ENCODE results near the gene SPIRE2.

SPIRE2 gene

DNA sequence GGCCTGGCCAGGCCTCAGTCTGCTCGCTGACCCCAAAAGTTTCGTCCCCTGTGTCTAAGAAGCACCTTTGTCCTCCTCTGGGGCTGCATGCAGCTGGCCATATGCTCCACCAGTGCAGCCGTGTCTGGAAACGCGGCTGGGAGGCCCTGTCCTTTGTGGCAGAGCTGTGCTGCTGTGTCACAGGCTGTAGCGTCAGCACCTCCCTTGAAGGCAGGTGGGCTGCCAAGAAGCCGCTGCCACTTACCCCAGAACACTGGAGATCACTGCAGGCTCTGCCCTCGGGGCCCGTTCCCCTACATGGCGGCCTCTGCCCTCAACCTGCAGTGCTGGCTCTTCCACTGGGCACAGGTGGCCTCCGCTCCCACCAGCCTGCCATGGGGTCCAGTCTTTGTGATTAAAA lies 74.7 kb downstream of the SPIRE2 start:
- Histone ChIP-seq H3K4me3 (replicated peaks; ENCODE audit: low read depth, low read length) (no peak overlapping the region), H3K36me3 (ENCODE audit: control insufficient read depth, insufficient read depth, low read length) (peaks cover 35% of the 10 kb centered on the region), H3K27me3 (replicated peaks; ENCODE audit: control insufficient read depth, insufficient read depth, low read length) (no peaks in the 10 kb centered on the region)
- DNase-seq (ENCODE audit: extremely low read depth, insufficient read length): no peak
- TF ChIP-seq, protein P1, sequence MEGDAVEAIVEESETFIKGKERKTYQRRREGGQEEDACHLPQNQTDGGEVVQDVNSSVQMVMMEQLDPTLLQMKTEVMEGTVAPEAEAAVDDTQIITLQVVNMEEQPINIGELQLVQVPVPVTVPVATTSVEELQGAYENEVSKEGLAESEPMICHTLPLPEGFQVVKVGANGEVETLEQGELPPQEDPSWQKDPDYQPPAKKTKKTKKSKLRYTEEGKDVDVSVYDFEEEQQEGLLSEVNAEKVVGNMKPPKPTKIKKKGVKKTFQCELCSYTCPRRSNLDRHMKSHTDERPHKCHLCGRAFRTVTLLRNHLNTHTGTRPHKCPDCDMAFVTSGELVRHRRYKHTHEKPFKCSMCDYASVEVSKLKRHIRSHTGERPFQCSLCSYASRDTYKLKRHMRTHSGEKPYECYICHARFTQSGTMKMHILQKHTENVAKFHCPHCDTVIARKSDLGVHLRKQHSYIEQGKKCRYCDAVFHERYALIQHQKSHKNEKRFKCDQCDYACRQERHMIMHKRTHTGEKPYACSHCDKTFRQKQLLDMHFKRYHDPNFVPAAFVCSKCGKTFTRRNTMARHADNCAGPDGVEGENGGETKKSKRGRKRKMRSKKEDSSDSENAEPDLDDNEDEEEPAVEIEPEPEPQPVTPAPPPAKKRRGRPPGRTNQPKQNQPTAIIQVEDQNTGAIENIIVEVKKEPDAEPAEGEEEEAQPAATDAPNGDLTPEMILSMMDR (IDR thresholded peaks at IDR 0.05; ENCODE audit: insufficient read depth, low read length, poor library complexity, severe bottlenecking): no peak

GRCh38 chr16:89903908-89904515 lies 75.7 kb downstream of the SPIRE2 start:
- H3K36me3 ChIP-seq (ENCODE audit: control insufficient read depth, insufficient read depth, low read length): peaks cover 33% of the 10 kb centered on the region
- TF ChIP-seq, protein P1 (IDR thresholded peaks at IDR 0.05; ENCODE audit: insufficient read depth, low read length, poor library complexity, severe bottlenecking): no peak
- H3K4me3 ChIP-seq (replicated peaks; ENCODE audit: low read depth, low read length): no peak overlapping the region
- no peak for DNase-seq (ENCODE audit: extremely low read depth, insufficient read length)
- H3K27me3 ChIP-seq (replicated peaks; ENCODE audit: control insufficient read depth, insufficient read depth, low read length): no peaks in the 10 kb centered on the region

- H3K36me3 ChIP-seq (ENCODE audit: control insufficient read depth, insufficient read depth, low read length): peaks cover 36% of the 10 kb centered on the region
- TF ChIP-seq, protein P1 (IDR thresholded peaks at IDR 0.05; ENCODE audit: insufficient read depth, low read length, poor library complexity, severe bottlenecking): no peak
- no peak for DNase-seq (ENCODE audit: extremely low read depth, insufficient read length)
- H3K27me3 ChIP-seq (replicated peaks; ENCODE audit: control insufficient read depth, insufficient read depth, low read length): no peaks in the 10 kb centered on the region
- H3K4me3 ChIP-seq (replicated peaks; ENCODE audit: low read depth, low read length): no peak overlapping the region
These were observed 76.6 kb downstream of the SPIRE2 start for GRCh38 chr16:89904606-89905510.

GRCh38 chr16:89905511-89906139 lies 77.3 kb downstream of the SPIRE2 start:
- H3K36me3 ChIP-seq (ENCODE audit: control insufficient read depth, insufficient read depth, low read length): peaks cover 38% of the 10 kb centered on the region
- TF ChIP-seq, protein P1 (IDR thresholded peaks at IDR 0.05; ENCODE audit: insufficient read depth, low read length, poor library complexity, severe bottlenecking): no peak
- DNase-seq (ENCODE audit: extremely low read depth, insufficient read length): no peak

DNA sequence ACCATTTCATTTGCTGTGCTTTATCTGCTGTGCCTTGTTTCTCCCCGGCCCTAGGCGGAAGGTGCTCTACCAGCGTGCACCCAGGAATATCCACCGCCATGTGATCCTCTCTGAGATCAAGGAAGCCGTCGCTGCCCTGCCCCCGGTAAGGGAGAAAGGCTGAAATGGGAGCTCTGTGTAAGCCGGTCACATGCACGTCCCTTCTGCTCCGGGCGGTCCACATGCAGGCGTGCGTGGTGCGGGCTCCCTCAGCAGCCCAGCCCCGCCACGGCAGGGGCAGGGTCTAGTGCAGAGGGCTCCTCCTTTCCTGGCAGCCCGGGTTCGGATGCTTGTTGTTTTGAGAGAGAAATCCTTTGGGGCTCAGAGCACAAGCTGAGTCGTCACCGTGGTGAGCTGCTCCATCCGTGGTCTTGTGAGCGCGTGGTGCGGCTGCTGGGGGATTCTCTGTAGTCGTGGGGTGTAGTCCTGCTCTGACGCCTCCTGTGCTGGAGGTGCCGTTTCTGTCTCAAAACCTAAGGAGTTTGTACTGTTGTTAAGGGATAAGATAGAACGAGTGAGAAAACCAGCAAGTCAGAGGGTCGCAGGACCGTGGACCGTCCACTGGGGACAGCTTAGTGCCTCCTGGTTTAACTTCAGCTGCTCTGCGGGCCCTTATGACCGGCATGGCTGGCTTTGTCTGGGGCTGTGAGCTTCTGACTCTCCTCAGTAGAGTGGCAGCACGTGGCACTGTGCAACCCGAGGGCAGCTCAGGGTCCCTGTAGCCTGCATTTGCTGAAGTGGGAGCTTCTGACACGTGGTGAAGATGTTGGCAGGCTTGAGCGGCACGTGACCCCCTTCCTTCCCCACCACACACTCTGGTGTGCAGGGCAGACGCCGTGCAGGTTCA lies 78.1 kb downstream of the SPIRE2 start:
- Histone ChIP-seq H3K27me3 (replicated peaks; ENCODE audit: control insufficient read depth, insufficient read depth, low read length) (no peaks in the 10 kb centered on the region), H3K4me3 (replicated peaks; ENCODE audit: low read depth, low read length) (no peak overlapping the region), H3K36me3 (ENCODE audit: control insufficient read depth, insufficient read depth, low read length) (peaks cover 42% of the 10 kb centered on the region)
- no peak for DNase-seq (ENCODE audit: extremely low read depth, insufficient read length)
- TF ChIP-seq, protein P1 (IDR thresholded peaks at IDR 0.05; ENCODE audit: insufficient read depth, low read length, poor library complexity, severe bottlenecking): no peak

More at GRCh38 chr16:89905511-89906139, 77.3 kb downstream of the SPIRE2 start:
- Histone ChIP-seq H3K27me3 (replicated peaks; ENCODE audit: control insufficient read depth, insufficient read depth, low read length) (no peaks in the 10 kb centered on the region), H3K4me3 (replicated peaks; ENCODE audit: low read depth, low read length) (no peak overlapping the region)
